ENCODE measurements around the gene NTRK1. TPM values are rescaled to one million over a fixed set of nuclear protein-coding genes. Genes with fewer than 3 reads are reported as not detected.

NTRK1 gene
- total RNA-seq, 2 experiments from 2014 or later, result 0.67 TPM; not detected in 1

- no peaks in the 10 kb centered on the region for H3K27me3 Mint-ChIP-seq (ENCODE audit: low read depth)
- intact Hi-C loops (cut with micrococcal nuclease), result no loop called here
- no peaks in the 10 kb centered on the region for H3K4me1 Mint-ChIP-seq (ENCODE audit: low read depth)
- no peaks in the 10 kb centered on the region for H3K9me3 Mint-ChIP-seq
- no peak overlapping the region for H3K27ac Mint-ChIP-seq
- CTCF ChIA-PET, result no interaction called here
- H3K4me3 Mint-ChIP-seq, result no peak overlapping the region
- DNase-seq, result no peak
- H3K36me3 Mint-ChIP-seq (ENCODE audit: low read depth), result no peaks in the 10 kb centered on the region
Measured at GRCh38 chr1:156904187-156904959, 43.7 kb downstream of the NTRK1 start.

- no peak for DNase-seq
- H3K9me3 Mint-ChIP-seq, result no peaks in the 10 kb centered on the region
- CTCF ChIA-PET, result no interaction called here
- intact Hi-C loops (cut with micrococcal nuclease), result no loop called here
- no peaks in the 10 kb centered on the region for H3K27me3 Mint-ChIP-seq (ENCODE audit: low read depth)
- H3K4me3 Mint-ChIP-seq, result no peak overlapping the region
- H3K36me3 Mint-ChIP-seq (ENCODE audit: low read depth), result no peaks in the 10 kb centered on the region
- H3K27ac Mint-ChIP-seq, result no peak overlapping the region
- H3K4me1 Mint-ChIP-seq (ENCODE audit: low read depth), result no peaks in the 10 kb centered on the region
Measured at GRCh38 chr1:156905176-156905575, 44.5 kb downstream of the NTRK1 start.

- no peak for DNase-seq
- no peaks in the 10 kb centered on the region for H3K36me3 Mint-ChIP-seq (ENCODE audit: low read depth)
- intact Hi-C loops (cut with micrococcal nuclease), result no loop called here
- H3K4me3 Mint-ChIP-seq, result no peak overlapping the region
- CTCF ChIA-PET, result no interaction called here
- H3K27ac Mint-ChIP-seq, result no peak overlapping the region
- H3K9me3 Mint-ChIP-seq, result no peaks in the 10 kb centered on the region
- peaks cover 3% of the 10 kb centered on the region for H3K27me3 Mint-ChIP-seq (ENCODE audit: low read depth)
- no peaks in the 10 kb centered on the region for H3K4me1 Mint-ChIP-seq (ENCODE audit: low read depth)
Measured at GRCh38 chr1:156905651-156906050, 45.0 kb downstream of the NTRK1 start.

GRCh38 chr1:156906206-156906906, 45.7 kb downstream of the NTRK1 start:
- peaks cover 3% of the 10 kb centered on the region for H3K27me3 Mint-ChIP-seq (ENCODE audit: low read depth)
- CTCF ChIA-PET, result no interaction called here
- no peak overlapping the region for H3K27ac Mint-ChIP-seq
- no peak for DNase-seq
- no peak overlapping the region for H3K4me3 Mint-ChIP-seq
- no peaks in the 10 kb centered on the region for H3K4me1 Mint-ChIP-seq (ENCODE audit: low read depth)
- intact Hi-C loops (cut with micrococcal nuclease), result no loop called here
- H3K9me3 Mint-ChIP-seq, result no peaks in the 10 kb centered on the region
- no peaks in the 10 kb centered on the region for H3K36me3 Mint-ChIP-seq (ENCODE audit: low read depth)

- Mint-ChIP-seq H3K27me3 (ENCODE audit: low read depth) (peaks cover 3% of the 10 kb centered on the region), H3K27ac (no peak overlapping the region), H3K4me1 (ENCODE audit: low read depth) (no peaks in the 10 kb centered on the region), H3K36me3 (ENCODE audit: low read depth) (no peaks in the 10 kb centered on the region), H3K9me3 (no peaks in the 10 kb centered on the region), H3K4me3 (no peak overlapping the region)
- no peak for DNase-seq
- intact Hi-C loops (cut with micrococcal nuclease), result no loop called here
- CTCF ChIA-PET, result interaction anchor here (1.7 kb wide), 1 partner anchor 15 kb away, joined by 5 read pairs; the partner anchor contains the start of gene PEAR1
Measured at GRCh38 chr1:156908541-156908940, 47.9 kb downstream of the NTRK1 start.

GRCh38 chr1:156908955-156909354, 48.3 kb downstream of the NTRK1 start:
- CTCF ChIA-PET, result interaction anchor here (0.8 to 2.3 kb wide), 4 partner anchors 10 to 181 kb away, joined by 3 to 7 read pairs (median 4); partner anchors contain the start of gene PEAR1
- intact Hi-C loops (cut with micrococcal nuclease), result no loop called here
- H3K36me3 Mint-ChIP-seq (ENCODE audit: low read depth), result no peaks in the 10 kb centered on the region
- DNase-seq, result no peak
- peaks cover 3% of the 10 kb centered on the region for H3K27me3 Mint-ChIP-seq (ENCODE audit: low read depth)
- no peak overlapping the region for H3K27ac Mint-ChIP-seq
- H3K4me3 Mint-ChIP-seq, result no peak overlapping the region
- H3K9me3 Mint-ChIP-seq, result no peaks in the 10 kb centered on the region
- no peaks in the 10 kb centered on the region for H3K4me1 Mint-ChIP-seq (ENCODE audit: low read depth)

GRCh38 chr1:156909671-156910070, 49.0 kb downstream of the NTRK1 start:
- Mint-ChIP-seq H3K4me1 (ENCODE audit: low read depth) (no peaks in the 10 kb centered on the region), H3K27ac (no peak overlapping the region), H3K36me3 (ENCODE audit: low read depth) (no peaks in the 10 kb centered on the region), H3K27me3 (ENCODE audit: low read depth) (peaks cover 4% of the 10 kb centered on the region), H3K9me3 (no peaks in the 10 kb centered on the region), H3K4me3 (no peak overlapping the region)
- no peak for DNase-seq
- intact Hi-C loops (cut with micrococcal nuclease), result loop anchor here (1.0 to 5.0 kb wide), 4 partner anchors 18 to 248 kb away; no protein-coding TSS in a partner anchor
- CTCF ChIA-PET, result interaction anchor here (0.8 to 2.3 kb wide), 5 partner anchors 11 to 180 kb away, joined by 3 to 7 read pairs (median 4); partner anchors contain the start of gene PEAR1

- CTCF ChIA-PET, result interaction anchor here (0.6 to 3.7 kb wide), 11 partner anchors 9 to 441 kb away, joined by 3 to 15 read pairs (median 5); no protein-coding TSS in a partner anchor
- Mint-ChIP-seq H3K9me3 (no peaks in the 10 kb centered on the region), H3K4me1 (ENCODE audit: low read depth) (no peaks in the 10 kb centered on the region), H3K27ac (no peak overlapping the region), H3K4me3 (no peak overlapping the region), H3K36me3 (ENCODE audit: low read depth) (no peaks in the 10 kb centered on the region), H3K27me3 (ENCODE audit: low read depth) (peaks cover 5% of the 10 kb centered on the region)
- intact Hi-C loops (cut with micrococcal nuclease), result loop anchor here (1.0 to 5.0 kb wide), 4 partner anchors 17 to 247 kb away; no protein-coding TSS in a partner anchor
- peak; percentile 63 for DNase-seq
Measured at GRCh38 chr1:156910309-156910782, 49.7 kb downstream of the NTRK1 start.

GRCh38 chr1:156911577-156912298, 51.1 kb downstream of the NTRK1 start:
- intact Hi-C loops (cut with micrococcal nuclease), result loop anchor here (5.0 kb wide), 2 partner anchors 51 to 246 kb away; no protein-coding TSS in a partner anchor
- H3K27me3 Mint-ChIP-seq (ENCODE audit: low read depth), result peaks cover 17% of the 10 kb centered on the region
- no peak overlapping the region for H3K27ac Mint-ChIP-seq
- DNase-seq, result no peak
- CTCF ChIA-PET, result interaction anchor here (0.8 to 3.7 kb wide), 11 partner anchors 9 to 163 kb away, joined by 3 to 15 read pairs (median 4); no protein-coding TSS in a partner anchor
- no peaks in the 10 kb centered on the region for H3K4me1 Mint-ChIP-seq (ENCODE audit: low read depth)
- no peaks in the 10 kb centered on the region for H3K36me3 Mint-ChIP-seq (ENCODE audit: low read depth)
- H3K9me3 Mint-ChIP-seq, result no peaks in the 10 kb centered on the region
- H3K4me3 Mint-ChIP-seq, result no peak overlapping the region

GRCh38 chr1:156912310-156912709, 51.6 kb downstream of the NTRK1 start:
- Mint-ChIP-seq H3K36me3 (ENCODE audit: low read depth) (no peaks in the 10 kb centered on the region), H3K9me3 (no peaks in the 10 kb centered on the region), H3K27ac (no peak overlapping the region), H3K4me1 (ENCODE audit: low read depth) (no peaks in the 10 kb centered on the region), H3K4me3 (no peak overlapping the region), H3K27me3 (ENCODE audit: low read depth) (peaks cover 17% of the 10 kb centered on the region)
- DNase-seq, result no peak
- intact Hi-C loops (cut with micrococcal nuclease), result loop anchor here (5.0 kb wide), 2 partner anchors 50 to 245 kb away; no protein-coding TSS in a partner anchor
- CTCF ChIA-PET, result interaction anchor here (1.0 to 3.7 kb wide), 6 partner anchors 10 to 162 kb away, joined by 4 to 15 read pairs (median 6); no protein-coding TSS in a partner anchor

GRCh38 chr1:156912861-156913808, 52.5 kb downstream of the NTRK1 start:
- intact Hi-C loops (cut with micrococcal nuclease), result loop anchor here (5.0 kb wide), 2 partner anchors 49 to 244 kb away; no protein-coding TSS in a partner anchor
- Mint-ChIP-seq H3K27ac (no peak overlapping the region), H3K27me3 (ENCODE audit: low read depth) (peaks cover 17% of the 10 kb centered on the region), H3K36me3 (ENCODE audit: low read depth) (no peaks in the 10 kb centered on the region), H3K4me1 (ENCODE audit: low read depth) (no peaks in the 10 kb centered on the region), H3K4me3 (no peak overlapping the region), H3K9me3 (no peaks in the 10 kb centered on the region)
- CTCF ChIA-PET, result interaction anchor here (0.8 to 3.7 kb wide), 5 partner anchors 10 to 21 kb away, joined by 3 to 15 read pairs (median 4); no protein-coding TSS in a partner anchor
- DNase-seq, result no peak

Data from activated naive CD4-positive, alpha-beta T cell treated with anti-CD3 and anti-CD28 coated beads for 36 hours (primary cell).